OCI-LY3 (cell line): ENCODE measurements around the gene RPL10A.

Experiments
- CTCF ChIP-seq: fragments of 200-600, 300-600 bp; sonication (generic); IDR thresholded peaks from 2 replicates; pipeline ENCODE4 v1.5.1; 2014; ENCODE audit warnings: antibody characterized with exemption, low read length, low read depth
- EZH2phosphoT487 ChIP-seq: fragments of 200-600 bp; shearing (Covaris generic); IDR thresholded peaks from 2 replicates; pipeline ENCODE4 v1.6.1; 2018; ENCODE audit warnings: antibody characterized with exemption, mixed run types, low read depth

GRCh38 chr6:35477028-35477427, 8.8 kb downstream of the RPL10A start:
- TF ChIP-seq CTCF: no peak
- TF ChIP-seq EZH2phosphoT487: no peak
